ENCODE results near the gene RLF.

RLF gene

DNA sequence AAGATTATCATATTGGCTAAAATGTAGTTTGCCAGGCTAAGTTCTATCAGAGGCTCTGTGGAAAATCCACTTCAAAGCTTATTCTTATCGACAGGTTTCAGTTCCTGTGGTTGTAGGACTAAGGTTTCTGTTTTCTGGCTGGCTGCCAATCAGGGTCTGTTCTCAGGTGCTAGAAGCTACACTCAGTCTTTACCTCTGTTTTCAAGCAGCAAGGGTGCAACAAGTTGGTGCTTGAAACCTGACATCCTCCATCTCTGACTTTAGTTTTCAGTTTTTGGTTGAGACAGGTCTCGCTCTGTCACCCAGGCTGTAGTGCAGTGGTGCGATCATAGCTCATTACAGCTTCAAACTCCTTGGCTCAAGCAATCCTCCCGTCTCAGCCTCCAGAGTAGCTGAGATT, 71.3 kb downstream of the RLF start:
- DNase-seq (ENCODE audit: low read depth in 2 of 2): peak; percentile 48 to 60

GRCh38 chr1:40239626-40240025, 78.4 kb downstream of the RLF start:
- DNase-seq (ENCODE audit: low read depth in 2 of 2): no peak

DNA sequence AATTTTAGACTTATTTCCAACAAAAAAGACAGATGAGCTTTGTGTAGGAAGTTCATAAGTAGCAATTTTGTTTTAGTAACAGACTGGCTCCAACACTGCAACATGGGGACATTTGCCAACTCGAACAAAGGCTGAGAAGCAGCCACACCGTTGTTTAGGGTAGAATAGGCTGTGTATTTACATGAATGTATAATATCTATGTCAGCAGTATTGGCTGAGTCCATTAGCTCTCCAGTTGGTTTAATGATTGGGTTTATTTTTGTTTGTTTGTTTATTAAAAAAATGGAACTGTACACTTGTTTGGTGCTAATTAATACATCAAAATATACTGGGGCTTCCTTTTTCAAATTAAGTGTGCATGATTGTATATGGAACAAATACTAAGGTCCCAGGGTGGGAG, 79.2 kb downstream of the RLF start:
- no peak for DNase-seq (ENCODE audit: low read depth in 2 of 2)

- DNase-seq (ENCODE audit: low read depth in 2 of 2): no peak
Observed at GRCh38 chr1:40241362-40241761, 80.2 kb downstream of the RLF start.

- DNase-seq (ENCODE audit: low read depth in 2 of 2): no peak
Observed at GRCh38 chr1:40243351-40243750, 82.2 kb downstream of the RLF start.

GRCh38 chr1:40244138-40244744, 83.1 kb downstream of the RLF start:
- no peak for DNase-seq (ENCODE audit: low read depth in 2 of 2)

- no peak for DNase-seq (ENCODE audit: low read depth in 2 of 2)
Observed at GRCh38 chr1:40245686-40246085, 84.5 kb downstream of the RLF start.

DNA sequence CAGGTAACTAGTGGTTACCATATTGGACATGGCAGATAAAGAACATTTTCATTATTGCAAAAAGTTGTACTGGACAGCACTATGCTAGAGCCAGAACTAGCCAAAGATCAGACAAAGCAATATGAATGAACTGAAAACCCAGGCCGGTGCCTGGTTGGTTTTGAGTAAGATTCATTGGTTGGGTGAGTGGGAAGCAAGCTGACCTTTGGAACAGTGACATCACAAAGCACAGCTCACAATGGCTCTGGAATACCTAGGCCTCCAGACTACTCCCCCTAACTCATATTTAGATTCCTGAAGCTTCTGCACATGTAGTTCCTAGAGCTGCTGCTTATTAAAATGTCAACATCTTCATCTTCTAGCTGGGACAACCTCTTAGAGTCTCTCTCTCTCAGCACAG, 86.5 kb downstream of the RLF start, which contains the start of gene TMCO2:
Gene TMCO2 (plus strand): TSS at position 283 of the 400 bp plus-strand sequence. CDS start 57 bp downstream, at position 340.
- no peak for DNase-seq (ENCODE audit: low read depth in 2 of 2)

DNA sequence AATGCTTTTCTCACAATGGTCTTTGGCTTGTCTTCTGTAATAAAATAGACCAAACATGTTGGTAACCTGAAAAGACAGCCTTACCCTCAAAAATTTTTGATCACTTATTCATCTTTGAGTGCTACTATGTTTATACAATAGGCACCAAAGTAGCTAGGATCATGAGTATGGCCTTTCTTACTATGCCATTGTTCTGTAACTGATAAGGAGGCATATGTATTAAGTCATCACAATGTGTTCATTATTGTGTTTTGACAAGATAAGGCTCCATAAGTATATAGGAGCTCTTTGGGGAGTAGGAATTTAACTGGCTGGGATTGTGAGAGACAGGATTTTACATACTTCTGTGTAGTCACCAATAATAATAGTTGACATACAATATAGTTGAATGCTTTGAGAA, 87.2 kb downstream of the RLF start:
- DNase-seq (ENCODE audit: low read depth in 2 of 2): no peak

- DNase-seq (ENCODE audit: low read depth in 2 of 2): no peak
Observed at GRCh38 chr1:40251456-40251855, 90.3 kb downstream of the RLF start.

DNA sequence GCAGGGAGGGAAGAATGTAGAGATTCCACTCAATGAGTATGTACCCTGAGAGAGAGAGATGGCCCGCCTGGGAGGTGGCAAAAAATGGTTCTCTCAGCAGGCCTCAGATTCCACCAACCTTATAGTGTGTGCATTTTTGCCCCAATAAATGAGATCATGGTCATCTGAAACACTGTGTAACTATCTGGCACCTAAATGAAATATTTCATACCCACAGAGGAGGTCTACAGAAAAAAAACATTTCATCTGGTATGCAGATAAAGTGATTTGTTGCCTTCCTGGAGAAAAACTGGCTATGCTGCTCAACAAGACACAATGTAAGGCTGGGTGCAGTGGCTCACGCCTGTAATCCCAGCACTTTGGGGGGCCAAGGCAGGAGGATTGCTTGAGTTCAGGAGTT, 91.4 kb downstream of the RLF start:
- DNase-seq (ENCODE audit: low read depth in 2 of 2): no peak

GRCh38 chr1:40255231-40255630, 94.0 kb downstream of the RLF start:
- DNase-seq (ENCODE audit: low read depth in 2 of 2): no peak

DNA sequence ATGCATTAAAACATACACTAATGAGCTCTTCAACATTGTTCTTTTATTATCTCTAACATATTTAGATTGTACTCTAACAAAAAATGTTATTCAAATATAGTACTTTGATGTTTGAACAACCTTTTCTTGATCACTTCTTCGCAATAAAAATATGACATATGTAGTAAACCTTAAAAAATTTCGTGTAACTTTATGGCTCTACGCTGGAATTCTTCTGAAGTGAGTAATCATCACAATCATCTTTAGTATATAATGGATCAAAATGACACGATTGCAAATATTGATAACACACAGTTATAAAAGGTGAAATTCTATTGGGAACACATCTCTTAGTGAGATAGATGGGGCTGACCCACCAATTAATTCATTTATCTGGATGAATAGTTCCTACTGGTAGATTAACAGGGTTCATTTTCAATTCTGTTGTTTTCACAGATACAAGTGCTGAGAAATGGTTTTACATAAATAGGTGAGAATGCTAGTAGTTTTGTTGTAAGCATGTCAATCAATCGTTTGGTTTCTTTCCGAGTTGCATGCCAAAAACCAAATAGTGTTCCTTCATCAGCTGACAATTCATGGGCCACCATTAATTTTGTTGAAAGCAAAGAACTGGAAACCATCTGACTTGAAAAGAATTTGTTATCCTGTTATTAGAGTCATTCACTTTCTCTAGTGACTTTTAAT, 95.4 kb downstream of the RLF start:
- no peak for DNase-seq (ENCODE audit: low read depth in 2 of 2)

GRCh38 chr1:40257313-40257687, 96.1 kb downstream of the RLF start:
- peak in 1 of 2 donors; percentile 25 for DNase-seq (ENCODE audit: low read depth in 2 of 2)

- peak; percentile 93 for DNase-seq (ENCODE audit: low read depth in 2 of 2)
Observed at GRCh38 chr1:40257688-40258444, 96.7 kb downstream of the RLF start, which contains the start of gene ZMPSTE24. Gene ZMPSTE24, plus strand, starts transcription at chr1:40258236. Its CDS starts 36 bp downstream, at chr1:40258272.

- no peak for DNase-seq (ENCODE audit: low read depth in 2 of 2)
Observed at GRCh38 chr1:40258445-40258769, 97.2 kb downstream of the RLF start.

GRCh38 chr1:40264354-40264781, 103.2 kb downstream of the RLF start:
- DNase-seq (ENCODE audit: low read depth in 2 of 2): no peak

GRCh38 chr1:40265298-40265697, 104.1 kb downstream of the RLF start:
- no peak for DNase-seq (ENCODE audit: low read depth in 2 of 2)

DNA sequence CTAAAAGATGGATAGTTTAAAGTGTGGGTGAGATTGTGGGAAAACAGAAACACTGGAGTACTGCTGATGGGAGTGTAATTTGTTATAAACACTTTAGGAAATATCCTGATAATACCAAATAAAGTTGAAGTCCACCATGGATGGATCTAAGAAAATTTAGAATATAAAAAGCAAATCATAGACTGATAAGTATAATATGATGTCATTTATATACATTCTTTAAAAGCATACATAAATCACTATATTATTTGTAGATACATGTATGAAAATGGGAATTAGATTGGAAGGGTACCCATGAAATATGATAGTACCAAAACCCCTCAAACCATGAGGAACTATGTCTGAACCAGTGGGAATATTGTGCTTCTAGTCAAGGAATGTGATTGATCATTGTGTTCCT, 104.7 kb downstream of the RLF start:
- DNase-seq (ENCODE audit: low read depth in 2 of 2): no peak

DNA sequence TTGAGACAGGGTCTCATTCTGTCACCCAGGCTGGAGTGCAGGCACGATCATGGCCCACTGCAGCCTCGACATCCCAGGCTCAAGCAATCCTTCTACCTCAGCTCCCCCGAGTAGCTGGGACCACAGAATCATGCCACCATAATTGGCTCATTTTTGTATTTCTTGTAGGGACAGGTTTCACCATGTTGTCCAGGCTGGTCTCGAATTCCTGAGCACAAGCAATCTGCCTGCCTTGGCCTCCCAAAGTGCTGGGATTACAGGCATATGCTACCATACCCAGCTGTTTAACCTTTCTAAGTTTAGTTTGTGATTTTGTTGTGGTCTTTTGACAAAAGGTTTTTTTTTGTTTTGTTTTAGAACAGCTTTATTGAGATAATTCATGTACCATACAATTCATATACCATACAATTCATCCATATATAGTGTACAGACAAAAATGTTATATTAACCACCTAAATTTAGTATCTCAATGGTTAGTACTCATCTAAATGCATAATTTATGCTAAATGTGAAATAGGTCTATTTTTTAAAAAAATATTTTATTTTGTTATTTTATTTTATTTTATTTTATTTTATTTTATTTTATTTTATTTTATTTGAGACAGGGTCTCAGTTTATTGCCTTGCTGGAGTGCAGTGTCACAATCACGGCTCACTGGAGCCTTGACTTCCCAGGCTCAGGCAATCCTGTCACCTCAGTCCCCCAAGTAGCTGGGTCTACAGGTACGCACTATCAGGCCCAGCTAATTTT, 105.8 kb downstream of the RLF start:
- DNase-seq (ENCODE audit: low read depth in 2 of 2): no peak

GRCh38 chr1:40267767-40268187, 106.6 kb downstream of the RLF start:
- DNase-seq (ENCODE audit: low read depth in 2 of 2): no peak

- no peak for DNase-seq (ENCODE audit: low read depth in 2 of 2)
Observed at GRCh38 chr1:40268211-40268610, 107.0 kb downstream of the RLF start.
